Lower leg skin (tissue), 4 donors: ENCODE measurements around the gene AP3D1. TPM values are rescaled to one million over a fixed set of nuclear protein-coding genes. Genes with fewer than 3 reads are reported as not detected.
A peak's percentile ranks its signal among the peaks of the same experiment; 100 is the strongest.
"Not testable (repeated sequence)": the region's sequence is repeated elsewhere in the genome, so short reads cannot be mapped to it uniquely, and the experiment has no call there.

Source experiments
- DNase-seq, 2 donors: peaks; one replicate each; pipeline ENCODE4 v3.0.0-alpha.2; 2019; ENCODE audit warnings: low spot score in 2 of 2
- H3K4me3 ChIP-seq: fragments of 200-600 bp; sonication (generic); 2 replicates; pipeline ENCODE4 v1.5.1; 2017; ENCODE audit warnings: mild to moderate bottlenecking, low read depth; ENCODE audit not compliant: poor library complexity, severe bottlenecking
- POLR2A ChIP-seq, 2 donors: fragments of 450-650 bp; IDR thresholded peaks; one replicate each; pipeline ENCODE4 v1.6.1; 2016 to 2017; ENCODE audit warnings: antibody characterized with exemption in 2 of 2, mild to moderate bottlenecking in 1 of 2, moderate library complexity in 1 of 2
- WGBS, 2 donors: methylation state at CpG; one replicate each; pipeline ENCODE4 v1.1.5; 2018; 5-methylcytosine and 5-hydroxymethylcytosine counted together
- intact Hi-C: fragments of 100-400 bp; cut with DNase I; formaldehyde crosslinking; loops from one replicate; pipeline ENCODE4 v1.15.0; 2023; ENCODE audit warnings: low total_unique reads
- total RNA-seq, 4 donors: library from RNA; depleted of rRNA; stranded (reverse); fragments of >200 nt; gene quantifications; one replicate each; pipeline ENCODE4 v1.1.0, GENCODE V29; 2016
- TF ChIP-seq, protein P1 (sequence below), 3 donors: fragments of 450-650 bp; IDR thresholded peaks; one replicate each; pipeline ENCODE4 v1.5.1; 2016; ENCODE audit warnings: antibody characterized with exemption in 3 of 3, mild to moderate bottlenecking in 3 of 3, moderate library complexity in 2 of 3

The AP3D1 gene
- total RNA-seq, 4 donors from 2014 or later = 46.5 to 84.7 (median 71.8) TPM

DNA sequence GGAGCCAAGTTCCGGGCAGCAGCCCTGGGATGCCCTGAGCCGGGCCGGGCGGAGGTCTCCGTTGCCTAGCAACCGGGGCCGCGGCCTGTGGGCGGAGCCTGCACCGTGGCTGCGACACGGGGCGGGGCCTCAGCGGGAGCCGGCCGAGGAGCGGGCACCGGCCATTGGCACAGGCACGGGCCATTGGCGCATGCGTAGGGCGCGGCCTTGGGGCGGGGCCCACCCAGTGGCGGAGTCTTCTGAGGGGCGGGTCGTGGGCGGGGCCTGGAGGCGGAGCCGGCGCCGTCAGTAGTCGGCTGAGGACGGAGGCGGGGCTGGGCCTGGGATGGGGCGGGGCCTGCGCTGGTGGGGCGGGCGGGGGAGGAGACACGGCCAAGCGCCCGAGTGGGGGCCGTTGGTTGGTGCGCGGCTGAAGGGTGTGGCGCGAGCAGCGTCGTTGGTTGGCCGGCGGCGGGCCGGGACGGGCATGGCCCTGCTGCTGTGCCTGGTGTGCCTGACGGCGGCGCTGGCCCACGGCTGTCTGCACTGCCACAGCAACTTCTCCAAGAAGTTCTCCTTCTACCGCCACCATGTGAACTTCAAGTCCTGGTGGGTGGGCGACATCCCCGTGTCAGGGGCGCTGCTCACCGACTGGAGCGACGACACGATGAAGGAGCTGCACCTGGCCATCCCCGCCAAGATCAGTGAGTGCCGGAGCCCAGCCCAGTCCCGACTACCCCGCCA lies 54.7 kb downstream of the AP3D1 start, which contains the start of gene IZUMO4:
Gene IZUMO4 (plus strand): TSS at position 436 of the 723 bp plus-strand sequence. CDS start 31 bp downstream, at position 467.
- intact Hi-C loops = no loop called here
- 0% methylated on average over 24 to 59 of the region's 70 CpGs for WGBS, 2 donors

GRCh38 chr19:2096034-2096479 lies 55.3 kb downstream of the AP3D1 start, which contains the start of gene MOB3A:
Gene MOB3A, minus strand, starts transcription at chr19:2096326. Its CDS starts 17,766 bp downstream, at chr19:2078560.
- DNase-seq = peak in 1 of 2 donors; percentile 98
- peak within 1 kb of the TSS; percentile 59 for H3K4me3 ChIP-seq
- TF ChIP-seq, protein P1, sequence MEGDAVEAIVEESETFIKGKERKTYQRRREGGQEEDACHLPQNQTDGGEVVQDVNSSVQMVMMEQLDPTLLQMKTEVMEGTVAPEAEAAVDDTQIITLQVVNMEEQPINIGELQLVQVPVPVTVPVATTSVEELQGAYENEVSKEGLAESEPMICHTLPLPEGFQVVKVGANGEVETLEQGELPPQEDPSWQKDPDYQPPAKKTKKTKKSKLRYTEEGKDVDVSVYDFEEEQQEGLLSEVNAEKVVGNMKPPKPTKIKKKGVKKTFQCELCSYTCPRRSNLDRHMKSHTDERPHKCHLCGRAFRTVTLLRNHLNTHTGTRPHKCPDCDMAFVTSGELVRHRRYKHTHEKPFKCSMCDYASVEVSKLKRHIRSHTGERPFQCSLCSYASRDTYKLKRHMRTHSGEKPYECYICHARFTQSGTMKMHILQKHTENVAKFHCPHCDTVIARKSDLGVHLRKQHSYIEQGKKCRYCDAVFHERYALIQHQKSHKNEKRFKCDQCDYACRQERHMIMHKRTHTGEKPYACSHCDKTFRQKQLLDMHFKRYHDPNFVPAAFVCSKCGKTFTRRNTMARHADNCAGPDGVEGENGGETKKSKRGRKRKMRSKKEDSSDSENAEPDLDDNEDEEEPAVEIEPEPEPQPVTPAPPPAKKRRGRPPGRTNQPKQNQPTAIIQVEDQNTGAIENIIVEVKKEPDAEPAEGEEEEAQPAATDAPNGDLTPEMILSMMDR (IDR thresholded peaks at IDR 0.05) = peak in 1 of 3 donors; percentile 48
- TF ChIP-seq POLR2A (IDR thresholded peaks at IDR 0.05) = peak in 1 of 2 donors; percentile 55
- intact Hi-C loops = no loop called here
- 0 to 1% methylated on average over 33 to 56 of the region's 56 CpGs for WGBS, 2 donors

More for the DNA sequence above, 54.7 kb downstream of the AP3D1 start, which contains the start of gene IZUMO4:
- TF ChIP-seq, protein P1 (IDR thresholded peaks at IDR 0.05) = no peak
- TF ChIP-seq POLR2A (IDR thresholded peaks at IDR 0.05) = no peak
- DNase-seq = peak; percentile 98 to 100
- peak within 1 kb of the TSS; percentile 59 for H3K4me3 ChIP-seq

DNA sequence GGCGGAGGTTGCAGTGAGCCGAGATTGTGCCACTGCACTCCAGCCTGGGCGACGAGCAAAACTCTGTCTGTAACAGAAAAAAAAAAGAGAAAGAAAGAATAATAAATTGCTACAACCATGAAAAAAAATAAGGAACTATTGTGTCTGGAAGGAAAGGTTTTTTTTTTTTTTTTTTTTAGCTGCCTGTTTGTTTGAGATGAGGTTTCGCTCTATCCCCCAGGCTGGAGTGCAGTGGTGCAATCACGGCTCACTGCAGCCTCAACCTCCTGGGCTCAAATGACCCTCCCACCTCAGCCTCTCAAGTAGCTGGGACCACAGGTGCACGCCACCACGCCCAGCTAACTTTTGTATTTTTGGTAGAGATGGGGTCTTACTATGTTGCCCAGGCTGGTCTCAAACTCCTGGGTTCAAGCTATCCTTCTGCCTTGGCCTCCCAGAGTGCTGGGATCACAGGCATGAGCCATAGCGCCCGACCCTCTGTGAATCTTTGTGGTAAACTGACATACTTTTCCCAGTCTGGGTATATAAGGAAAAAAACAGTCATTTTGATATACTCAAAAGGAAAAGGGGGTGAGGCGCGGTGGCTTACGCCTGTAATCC lies 59.3 kb downstream of the AP3D1 start:
- 93 to 94% methylated on average over 13 of the region's 13 CpGs for WGBS, 2 donors
- H3K4me3 ChIP-seq, DNase-seq, intact Hi-C loops: not testable (repeated sequence)

DNA sequence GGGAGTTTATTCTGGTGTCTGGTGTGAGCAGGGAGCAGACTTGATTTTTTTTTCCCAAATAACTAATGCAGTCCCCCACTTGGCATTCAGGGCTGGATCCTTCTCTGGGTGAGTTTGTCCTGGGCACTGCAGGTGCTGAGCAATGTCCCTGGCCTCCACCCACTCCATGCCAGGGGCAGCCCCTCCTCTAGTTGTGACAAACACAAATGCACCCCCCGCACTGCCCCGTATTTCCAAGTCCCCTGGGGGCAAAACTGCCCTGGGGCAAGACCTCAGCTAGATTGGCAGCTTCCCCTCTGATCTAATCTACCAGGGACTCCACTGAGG lies 61.7 kb downstream of the AP3D1 start:
- no peak for DNase-seq
- intact Hi-C loops = no loop called here
- TF ChIP-seq POLR2A (IDR thresholded peaks at IDR 0.05) = no peak
- TF ChIP-seq, protein P1 (IDR thresholded peaks at IDR 0.05) = no peak
- WGBS, 2 donors = 21 to 53% methylated on average over 2 of the region's 2 CpGs
- H3K4me3 ChIP-seq = no peak overlapping the region

GRCh38 chr19:2089001-2089711 lies 62.2 kb downstream of the AP3D1 start:
- no peak overlapping the region for H3K4me3 ChIP-seq
- no peak for DNase-seq
- no peak for TF ChIP-seq POLR2A (IDR thresholded peaks at IDR 0.05)
- TF ChIP-seq, protein P1 (IDR thresholded peaks at IDR 0.05) = no peak
- intact Hi-C loops = no loop called here
- 43 to 46% methylated on average over 16 of the region's 16 CpGs for WGBS, 2 donors

DNA sequence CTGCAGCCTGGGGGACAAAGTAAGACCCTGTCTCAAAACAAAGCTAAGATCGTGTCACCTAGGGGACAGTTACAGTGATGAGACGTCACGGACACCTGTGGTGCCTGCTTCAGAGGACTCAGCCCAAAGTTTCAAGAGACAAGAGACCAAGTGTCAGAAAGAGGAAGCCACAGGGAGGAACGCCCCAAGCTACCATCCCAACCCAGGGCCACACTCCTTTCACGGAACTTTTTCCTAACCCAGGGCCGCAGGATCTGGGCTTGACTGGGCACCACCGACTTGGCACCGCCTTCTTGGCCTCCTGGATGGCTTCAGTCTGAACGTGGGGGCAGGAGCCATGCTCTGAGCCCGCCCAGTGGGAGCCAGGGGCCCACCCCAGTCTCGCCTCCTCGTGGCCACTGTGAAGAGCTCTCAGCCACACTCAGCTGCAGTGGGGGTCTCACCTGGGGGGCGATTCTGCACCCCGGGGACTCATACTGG lies 63.7 kb downstream of the AP3D1 start:
- TF ChIP-seq, protein P1 (IDR thresholded peaks at IDR 0.05) = no peak
- no peak for TF ChIP-seq POLR2A (IDR thresholded peaks at IDR 0.05)
- WGBS, 2 donors = 69% methylated on average over 12 to 14 of the region's 14 CpGs
- H3K4me3 ChIP-seq = no peak overlapping the region
- no peak for DNase-seq
- intact Hi-C loops = no loop called here

GRCh38 chr19:2086695-2087620 lies 64.4 kb downstream of the AP3D1 start:
- H3K4me3 ChIP-seq, DNase-seq, intact Hi-C loops: not testable (repeated sequence)
- 52 to 63% methylated on average over 13 of the region's 13 CpGs for WGBS, 2 donors
